Activated T-cell treated with anti-CD3 and anti-CD28 coated beads for 48 hours (primary cell): Measurements from ENCODE around the gene ENPP1.

Experiments used
- DNase-seq: peaks from one replicate; pipeline ENCODE4 v3.0.0-alpha.2; 2020; ENCODE audit warnings: low read depth

ENPP1 gene

GRCh38 chr6:131787079-131787478 lies 20.7 kb upstream of the ENPP1 start:
- DNase-seq, result no peak

GRCh38 chr6:131787766-131788712 lies 19.8 kb upstream of the ENPP1 start:
- DNase-seq, result no peak

- no peak for DNase-seq
Observed at GRCh38 chr6:131789219-131789618, 18.6 kb upstream of the ENPP1 start.

GRCh38 chr6:131791476-131791875 lies 16.3 kb upstream of the ENPP1 start:
- DNase-seq, result no peak

GRCh38 chr6:131792091-131792496 lies 15.7 kb upstream of the ENPP1 start:
- peak; percentile 8 for DNase-seq

- DNase-seq, result no peak
Observed at GRCh38 chr6:131795366-131795765, 12.5 kb upstream of the ENPP1 start.

GRCh38 chr6:131802347-131802746 lies 5.5 kb upstream of the ENPP1 start:
- no peak for DNase-seq

- no peak for DNase-seq
Observed at GRCh38 chr6:131803007-131803769, 4.6 kb upstream of the ENPP1 start.

GRCh38 chr6:131804131-131804530 lies 3.7 kb upstream of the ENPP1 start:
- no peak for DNase-seq

GRCh38 chr6:131807321-131807643 lies 538 bp upstream of the ENPP1 start:
- DNase-seq, result no peak

GRCh38 chr6:131808460-131809269 lies 845 bp downstream of the ENPP1 start:
- DNase-seq, result no peak

- no peak for DNase-seq
Observed at GRCh38 chr6:131811500-131811899, 3.7 kb downstream of the ENPP1 start.

- no peak for DNase-seq
Observed at GRCh38 chr6:131813991-131814390, 6.2 kb downstream of the ENPP1 start.

GRCh38 chr6:131816869-131817268 lies 9.0 kb downstream of the ENPP1 start:
- DNase-seq, result no peak

- no peak for DNase-seq
Observed at GRCh38 chr6:131819572-131820124, 11.8 kb downstream of the ENPP1 start.

- DNase-seq, result no peak
Observed at GRCh38 chr6:131821010-131821807, 13.4 kb downstream of the ENPP1 start.

- no peak for DNase-seq
Observed at GRCh38 chr6:131822119-131822518, 14.3 kb downstream of the ENPP1 start.

GRCh38 chr6:131823276-131823902 lies 15.6 kb downstream of the ENPP1 start:
- no peak for DNase-seq

GRCh38 chr6:131825946-131826345 lies 18.1 kb downstream of the ENPP1 start:
- no peak for DNase-seq

GRCh38 chr6:131828080-131828479 lies 20.3 kb downstream of the ENPP1 start:
- DNase-seq, result no peak

GRCh38 chr6:131828951-131829350 lies 21.1 kb downstream of the ENPP1 start:
- DNase-seq, result no peak
